GM18867 (cell line): ENCODE results near the gene SF3B4.

Experiments
- ATAC-seq: cut with Tn5 transposase; IDR thresholded peaks from one replicate; pipeline ENCODE4 v1.9.1; 2021; ENCODE audit warnings: mild to moderate bottlenecking, moderate library complexity; ENCODE audit not compliant: unreplicated experiment

Gene SF3B4

GRCh38 chr1:149933208-149933607, 5.6 kb upstream of the SF3B4 start:
- no peak for ATAC-seq

DNA sequence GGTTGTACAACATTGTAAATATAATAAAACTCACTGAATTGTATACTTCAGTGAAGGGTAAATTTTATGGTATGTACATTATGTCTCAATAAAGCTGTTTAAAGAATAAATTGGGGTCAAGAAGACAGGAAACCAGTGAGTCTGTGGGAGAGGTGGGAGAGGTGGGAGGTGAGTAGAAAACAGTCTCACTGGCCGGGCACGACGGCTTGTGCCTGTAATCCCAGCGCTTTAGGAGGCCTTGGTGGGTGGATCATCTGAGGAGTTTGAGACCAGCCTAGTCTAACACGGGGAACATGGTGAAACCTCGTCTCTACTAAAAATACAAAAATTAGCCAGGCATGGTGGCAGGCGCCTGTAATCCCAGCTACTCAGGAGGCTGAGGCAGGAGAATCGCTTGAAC, 4.9 kb upstream of the SF3B4 start:
- ATAC-seq: no peak

DNA sequence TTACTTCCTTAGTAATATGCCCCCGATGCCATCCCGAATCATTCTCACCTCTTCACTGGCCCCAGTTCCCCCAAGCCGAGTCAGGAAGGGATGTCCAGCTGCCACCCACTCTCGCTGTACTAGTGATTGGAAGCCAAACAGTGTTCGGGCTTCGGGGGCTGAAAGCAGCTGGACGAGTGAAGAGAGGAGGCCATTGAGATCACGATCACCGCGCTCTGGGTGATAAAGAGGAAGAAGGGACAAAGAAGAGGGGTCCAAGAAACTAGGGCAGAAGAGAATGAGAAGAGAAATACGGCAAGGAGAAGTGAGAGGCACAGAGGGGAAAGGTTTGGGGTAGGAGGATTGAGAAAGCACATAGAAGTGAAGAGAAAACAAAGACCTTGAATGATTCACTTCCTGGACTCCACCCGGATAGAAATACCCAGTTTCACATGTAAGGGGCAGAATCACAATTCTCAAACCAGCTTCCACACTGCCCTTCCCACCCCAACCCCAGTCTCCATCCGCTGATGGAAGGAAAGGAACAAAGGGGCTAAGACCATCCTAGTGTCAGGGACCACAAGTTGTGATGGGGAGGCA, 3.7 kb upstream of the SF3B4 start:
- no peak for ATAC-seq

GRCh38 chr1:149929856-149930255, 2.3 kb upstream of the SF3B4 start:
- ATAC-seq: no peak

GRCh38 chr1:149928401-149928724, 760 bp upstream of the SF3B4 start:
- no peak for ATAC-seq

DNA sequence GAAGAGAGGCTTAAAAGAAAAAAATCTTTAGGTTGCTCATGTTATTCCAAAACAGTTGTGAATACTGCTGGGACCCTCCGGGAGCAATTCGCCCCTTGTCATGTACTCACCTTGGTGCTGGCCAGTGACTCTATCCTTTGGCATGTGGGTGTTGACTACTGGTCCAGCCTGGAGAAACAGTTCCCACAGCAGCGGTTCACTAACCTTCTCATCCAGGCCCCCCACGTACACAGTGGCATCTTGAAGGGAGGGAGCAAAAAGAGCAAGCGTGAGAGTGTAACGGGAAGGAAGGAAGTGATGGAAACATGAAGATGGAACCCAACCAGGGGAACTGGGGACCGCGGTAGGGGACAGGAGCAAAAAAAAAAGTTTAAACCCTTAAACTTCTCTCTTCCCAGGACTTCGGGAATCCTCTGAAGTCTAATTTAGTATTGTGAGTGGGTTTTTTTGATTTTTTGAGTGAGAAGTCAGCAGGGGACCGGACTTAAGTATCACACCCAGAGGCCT, 494 bp downstream of the SF3B4 start:
- ATAC-seq: no peak

DNA sequence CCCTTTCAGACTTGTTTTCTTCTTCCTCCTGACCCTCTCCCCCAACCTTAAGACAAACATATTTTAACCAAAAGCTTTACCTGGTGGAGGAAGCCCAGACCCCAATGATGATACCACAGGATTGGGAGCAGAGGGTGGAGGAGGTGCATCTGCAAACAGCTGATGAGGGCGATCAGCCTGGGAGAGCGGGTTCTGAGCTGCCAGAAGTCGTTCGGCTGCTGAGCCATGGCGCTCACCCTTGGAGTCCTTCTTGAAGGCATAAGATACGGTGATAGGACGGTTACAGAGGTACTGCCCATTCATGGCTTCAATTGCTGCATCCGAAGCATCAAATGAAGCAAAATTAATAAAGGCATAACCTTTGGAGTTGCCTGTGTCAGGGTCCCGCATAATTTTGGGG, 1.3 kb downstream of the SF3B4 start:
- ATAC-seq: no peak

GRCh38 chr1:149925751-149926150, 1.9 kb downstream of the SF3B4 start:
- no peak for ATAC-seq

- ATAC-seq: no peak
These were observed 2.3 kb downstream of the SF3B4 start for GRCh38 chr1:149925345-149925744.

DNA sequence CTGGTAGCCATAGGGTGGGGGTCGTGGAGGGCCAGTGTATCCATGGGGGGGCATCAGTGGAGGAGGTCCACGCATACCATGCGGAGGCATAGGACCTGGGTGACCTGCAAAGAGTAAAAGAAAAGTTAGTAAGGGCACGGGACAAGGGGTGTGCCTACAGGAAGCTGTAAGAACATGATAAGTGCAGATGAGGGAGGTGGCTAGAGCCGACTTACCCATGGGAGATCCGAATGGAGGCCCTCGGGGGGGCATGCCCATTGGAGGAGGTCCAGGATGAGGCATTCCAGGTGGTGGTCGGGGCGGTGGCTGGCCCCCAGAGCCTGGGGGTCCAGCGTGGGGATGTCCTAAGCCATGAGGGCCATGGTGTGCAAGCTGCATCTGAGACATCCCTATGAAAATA, 4.0 kb downstream of the SF3B4 start:
- no peak for ATAC-seq

GRCh38 chr1:149917571-149918144, 9.9 kb downstream of the SF3B4 start, which contains the start of gene SV2A:
Gene SV2A, minus strand, starts transcription at chr1:149917844. Its CDS starts 4,004 bp downstream, at chr1:149913840.
- no peak for ATAC-seq

DNA sequence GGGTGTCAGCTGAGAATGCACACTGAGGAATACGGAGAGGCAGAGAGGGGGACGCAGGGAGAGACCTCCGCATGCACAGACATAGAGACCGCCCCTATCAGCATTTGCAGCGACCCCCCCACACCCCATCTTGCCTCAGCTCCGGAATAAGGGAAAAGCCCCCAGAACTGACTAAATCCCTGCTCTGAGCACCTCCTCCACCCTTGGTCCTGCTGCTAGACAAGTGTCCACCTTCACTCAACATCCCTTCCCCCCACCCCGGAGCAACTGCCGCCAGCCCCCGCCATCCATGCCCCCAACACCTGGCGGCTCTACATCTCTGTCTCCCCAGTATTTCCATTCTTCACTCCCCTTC, 10.7 kb downstream of the SF3B4 start:
- ATAC-seq: no peak

DNA sequence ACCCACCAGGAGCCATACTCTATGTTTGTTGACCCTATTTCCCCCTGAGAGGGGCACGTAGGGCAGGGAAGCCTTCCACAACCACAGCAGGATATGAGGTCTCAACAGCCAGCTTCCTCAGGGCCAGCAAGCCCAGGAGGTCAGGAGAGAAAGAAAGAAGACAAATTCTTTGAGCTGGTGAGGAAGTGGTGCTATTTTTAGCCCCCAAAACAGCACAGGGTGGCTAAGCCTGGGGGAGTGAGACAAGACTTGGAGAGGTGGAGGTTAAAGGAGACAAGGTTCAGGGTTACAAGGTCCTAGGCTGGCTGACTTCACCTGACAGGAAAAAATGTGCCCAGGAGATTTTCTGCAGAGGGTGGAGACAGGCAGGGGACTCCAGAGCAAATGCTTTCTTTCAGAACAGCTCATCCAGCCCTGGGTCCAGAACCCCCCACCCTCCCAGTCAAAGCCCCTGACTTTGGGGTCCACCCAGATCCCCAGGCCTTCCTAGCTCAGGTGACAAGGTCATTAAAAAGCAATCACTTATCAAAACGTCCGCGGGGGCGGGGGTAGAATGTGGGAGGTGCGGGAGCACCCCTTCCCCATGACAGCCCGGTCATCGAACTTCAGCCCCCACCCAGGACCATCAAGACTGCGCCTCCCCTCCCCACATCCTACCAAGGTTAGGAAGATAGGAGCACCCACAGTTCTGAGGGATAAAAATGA, 11.3 kb downstream of the SF3B4 start:
- no peak for ATAC-seq

GRCh38 chr1:149915429-149916192, 12.0 kb downstream of the SF3B4 start:
- no peak for ATAC-seq

DNA sequence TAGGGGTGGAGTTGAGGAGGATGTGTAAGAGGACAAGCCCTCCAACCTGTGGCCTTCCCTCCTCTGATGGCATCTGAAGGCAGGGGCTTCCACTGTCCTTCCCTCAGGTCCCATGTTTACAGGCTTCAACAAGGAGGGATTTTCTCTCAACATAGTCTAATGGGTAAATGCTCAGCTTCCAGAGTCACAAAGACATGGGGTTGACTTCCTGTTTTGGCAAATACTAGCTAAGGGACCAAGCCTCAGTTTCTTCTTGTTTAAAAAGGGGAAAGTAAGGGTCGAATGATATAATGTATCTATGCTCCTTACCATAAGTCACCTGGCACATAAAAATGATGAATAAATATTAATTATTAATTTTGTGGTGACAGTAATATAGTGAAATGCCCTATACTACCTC, 13.1 kb downstream of the SF3B4 start:
- no peak for ATAC-seq

DNA sequence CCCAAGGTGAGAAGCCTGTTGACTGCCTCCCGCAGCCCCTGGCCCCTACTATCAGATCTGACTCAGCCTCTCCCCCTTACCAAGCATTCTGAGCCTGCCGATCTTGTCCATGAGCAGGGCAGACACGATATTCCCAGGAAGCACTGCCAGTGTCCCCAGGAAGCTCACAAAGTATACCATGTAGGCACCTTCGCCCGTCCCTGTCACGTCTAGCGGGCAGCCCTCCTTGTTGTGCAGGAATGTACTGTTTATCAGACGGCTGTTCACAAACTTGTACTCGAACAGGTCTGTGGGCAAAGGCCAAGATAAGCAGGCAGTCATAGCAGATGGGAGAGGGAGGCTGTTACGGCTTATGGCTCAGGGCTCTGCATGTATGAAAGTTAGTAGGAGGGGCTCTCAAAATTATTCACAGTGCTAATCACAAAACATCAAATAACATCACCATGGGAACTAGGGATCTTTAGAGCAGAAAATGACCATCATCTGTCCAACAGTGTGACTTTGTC, 21.0 kb downstream of the SF3B4 start:
- ATAC-seq: no peak

DNA sequence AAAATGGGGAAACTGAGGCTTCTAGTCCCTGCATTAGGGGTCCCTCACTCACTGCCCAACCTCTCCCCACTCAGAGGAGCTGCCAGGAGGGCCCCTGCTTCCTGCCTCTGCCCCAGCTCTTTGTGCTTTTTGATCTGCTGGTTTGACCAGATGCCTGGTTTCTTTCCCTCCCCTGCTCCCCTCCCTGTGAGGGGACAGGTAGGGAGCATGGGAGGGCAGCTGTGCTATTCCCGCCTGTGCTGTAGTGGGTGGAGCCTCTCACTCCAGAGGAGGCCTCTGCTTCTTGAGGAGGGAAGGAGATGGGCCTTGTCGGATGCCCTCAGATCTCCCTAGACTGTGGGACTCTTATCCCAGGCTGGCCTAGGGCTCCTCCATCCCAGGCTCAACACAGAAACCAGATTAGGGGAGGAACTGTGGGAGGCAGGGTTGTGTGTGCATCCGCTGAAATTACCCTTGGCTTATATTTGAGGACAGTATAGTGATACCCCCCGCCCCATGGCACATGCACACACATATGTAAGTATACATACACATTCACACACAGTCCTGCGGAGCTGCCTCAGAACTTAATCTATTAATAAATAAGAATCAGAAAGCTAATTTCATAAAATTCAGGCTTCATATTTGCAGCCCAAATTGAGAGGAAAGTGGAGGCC, 23.6 kb downstream of the SF3B4 start:
- no peak for ATAC-seq

DNA sequence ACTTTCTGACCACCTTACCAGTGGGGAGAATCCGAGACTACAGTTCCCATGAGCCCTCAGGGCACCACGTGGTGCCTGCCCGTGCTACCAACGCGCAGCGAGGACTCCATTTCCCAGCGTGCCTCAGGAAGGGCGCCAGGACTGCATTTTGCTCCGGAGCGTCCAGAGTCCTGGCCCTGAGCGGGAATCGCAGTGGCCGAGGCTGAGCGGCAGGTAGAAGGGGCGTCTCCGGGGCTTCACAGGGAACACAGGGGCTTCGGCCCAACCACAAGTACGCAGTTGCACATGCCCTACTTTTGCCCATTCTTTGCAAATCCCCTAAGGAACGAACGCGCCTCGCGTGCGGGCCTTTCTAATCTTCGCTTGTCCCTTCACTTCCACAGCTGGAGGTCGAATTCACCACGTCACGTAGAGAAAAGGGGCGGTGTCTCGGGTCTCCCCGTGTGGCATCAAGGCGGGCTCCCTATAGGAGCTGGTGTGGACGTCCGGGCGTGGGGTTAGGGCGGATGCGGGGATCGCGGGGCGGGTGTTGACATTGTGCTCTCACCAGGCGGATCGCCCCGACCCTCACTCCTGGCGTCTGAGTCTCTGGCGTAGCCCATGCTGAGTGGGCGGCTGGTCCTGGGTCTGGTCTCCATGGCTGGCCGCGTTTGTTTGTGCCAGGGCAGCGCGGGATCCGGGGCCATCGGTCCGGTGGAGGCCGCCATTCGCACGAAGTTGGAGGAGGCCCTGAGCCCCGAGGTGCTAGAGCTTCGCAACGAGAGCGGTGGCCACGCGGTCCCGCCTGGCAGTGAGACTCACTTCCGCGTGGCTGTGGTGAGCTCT, 27.9 kb downstream of the SF3B4 start, which contains the start of gene BOLA1:
TSS of gene BOLA1 (plus strand) at position 109 of the 825 bp plus-strand sequence. CDS start at position 601, 492 bp downstream.
- ATAC-seq: peak; percentile 96

DNA sequence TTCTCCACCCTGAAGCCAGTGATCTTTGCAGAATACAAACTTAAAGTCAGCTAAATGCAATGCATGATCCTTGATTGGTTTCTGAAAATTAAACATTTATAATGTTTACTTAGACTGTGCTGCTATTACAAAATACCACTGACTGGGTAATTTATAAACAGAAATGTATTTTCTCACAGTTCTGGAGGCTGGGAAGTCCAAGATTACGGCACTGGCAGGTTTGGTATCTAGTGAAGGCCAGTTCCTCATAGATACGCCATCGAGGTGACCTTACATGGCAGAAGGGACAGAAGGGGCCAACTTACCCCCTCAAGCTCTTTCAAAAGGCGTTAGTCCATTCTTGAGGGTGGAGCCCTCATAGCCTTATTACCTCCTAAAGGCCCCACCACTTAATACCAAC, 31.0 kb downstream of the SF3B4 start:
- no peak for ATAC-seq

GRCh38 chr1:149888999-149889289, 38.7 kb downstream of the SF3B4 start:
- no peak for ATAC-seq
